Measurements from ENCODE around the gene TPPP2.
A peak's percentile ranks its signal among the peaks of the same experiment; 100 is the strongest.
"Not testable (repeated sequence)": the region's sequence is repeated elsewhere in the genome, so short reads cannot be mapped to it uniquely, and the experiment has no call there.

The TPPP2 gene

GRCh38 chr14:21029917-21030316 is at the start of gene TPPP2:
TPPP2 (plus strand) TSS chr14:21030217; CDS start chr14:21030582, 365 bp downstream.
- no peak for DNase-seq

- no peak for DNase-seq
Measured at GRCh38 chr14:20980906-20981305, 49.1 kb upstream of the TPPP2 start.

GRCh38 chr14:20982646-20983369 is 47.2 kb upstream of the TPPP2 start:
- no peak for DNase-seq

GRCh38 chr14:20985650-20986049 is 44.4 kb upstream of the TPPP2 start:
- not testable (repeated sequence) for DNase-seq

GRCh38 chr14:20986811-20987210 is 43.2 kb upstream of the TPPP2 start:
- DNase-seq, result no peak

GRCh38 chr14:20988717-20989470 is 41.1 kb upstream of the TPPP2 start:
- DNase-seq, result no peak

- no peak for DNase-seq
Measured at GRCh38 chr14:20989471-20989786, 40.6 kb upstream of the TPPP2 start.

GRCh38 chr14:20989787-20990600 is 40.0 kb upstream of the TPPP2 start, which contains the start of gene METTL17:
METTL17 (plus strand) TSS chr14:20989980; CDS start chr14:20990003, 23 bp downstream.
- peak; percentile 94 for DNase-seq

GRCh38 chr14:20996521-20996920 is 33.5 kb upstream of the TPPP2 start:
- no peak for DNase-seq

- DNase-seq, result no peak
Measured at GRCh38 chr14:20997115-20997514, 32.9 kb upstream of the TPPP2 start.

GRCh38 chr14:20997564-20997963 is 32.5 kb upstream of the TPPP2 start:
- no peak for DNase-seq

GRCh38 chr14:20998139-20998538 is 31.9 kb upstream of the TPPP2 start:
- no peak for DNase-seq

- DNase-seq, result no peak
Measured at GRCh38 chr14:20998674-20999366, 31.2 kb upstream of the TPPP2 start, which contains the start of gene SLC39A2. SLC39A2 (plus strand) TSS chr14:20999293; CDS start chr14:20999447, 154 bp downstream.

- no peak for DNase-seq
Measured at GRCh38 chr14:20999591-20999990, 30.4 kb upstream of the TPPP2 start.

- DNase-seq, result no peak
Measured at GRCh38 chr14:21001218-21001617, 28.8 kb upstream of the TPPP2 start.

GRCh38 chr14:21003788-21004346 is 26.1 kb upstream of the TPPP2 start:
- no peak for DNase-seq

- not testable (repeated sequence) for DNase-seq
Measured at GRCh38 chr14:21009721-21010120, 20.3 kb upstream of the TPPP2 start.

- DNase-seq, result no peak
Measured at GRCh38 chr14:21011136-21011535, 18.9 kb upstream of the TPPP2 start.

GRCh38 chr14:21014761-21015190 is 15.2 kb upstream of the TPPP2 start:
- peak; percentile 96 for DNase-seq

GRCh38 chr14:21015312-21015711 is 14.7 kb upstream of the TPPP2 start:
- no peak for DNase-seq

- DNase-seq, result no peak
Measured at GRCh38 chr14:21016413-21017190, 13.4 kb upstream of the TPPP2 start.
